CD8-positive, alpha-beta memory T cell (primary cell): ENCODE results near the gene SPRYD7. TPM values are rescaled to one million over a fixed set of nuclear protein-coding genes. Genes with fewer than 3 reads are reported as not detected.
"Not testable (repeated sequence)": the region's sequence is repeated elsewhere in the genome, so short reads cannot be mapped to it uniquely, and the experiment has no call there.

Experiments used
- CTCF ChIA-PET: fragments of 350-600 bp; sonication (Branson Sonifier 250); formaldehyde crosslinking; loops from one replicate; lab custom pipeline; 2021; ENCODE audit warnings: antibody characterized with exemption; lab: Charles Lee
- POLR2A ChIA-PET: fragments of 350-600 bp; sonication (Branson Sonifier 250); formaldehyde crosslinking; loops from one replicate; lab custom pipeline; 2021; ENCODE audit warnings: antibody characterized with exemption; lab: Charles Lee
- DNase-seq, 5 donors: peaks; one replicate each; pipeline versions ENCODE4 v3.0.0 to v3.0.0-alpha.2; 2020 to 2022; ENCODE audit warnings: mixed read lengths in 1 of 5
- H3K27ac ChIP-seq: one replicate; pipeline ENCODE4 v1.7.0; 2013; ENCODE audit warnings: low read depth, mild to moderate bottlenecking, low read length, moderate library complexity
- H3K27me3 ChIP-seq: 2 replicates; pipeline ENCODE4 v1.7.0; 2013; ENCODE audit warnings: low read length, mild to moderate bottlenecking; ENCODE audit not compliant: insufficient read depth, poor library complexity, severe bottlenecking
- H3K36me3 ChIP-seq: 2 replicates; pipeline ENCODE4 v1.7.0; 2013; ENCODE audit warnings: mild to moderate bottlenecking, low read length, moderate library complexity; ENCODE audit not compliant: insufficient read depth
- H3K4me1 ChIP-seq: 2 replicates; pipeline ENCODE4 v1.7.0; 2013; ENCODE audit warnings: mild to moderate bottlenecking, low read length, moderate library complexity; ENCODE audit not compliant: insufficient read depth
- H3K4me3 ChIP-seq: 2 replicates; pipeline ENCODE4 v1.7.0; 2013; ENCODE audit warnings: mild to moderate bottlenecking, low read length
- H3K9me3 ChIP-seq: 2 replicates; pipeline ENCODE4 v1.7.0; 2013; ENCODE audit warnings: mild to moderate bottlenecking, low read length
- H3K27ac Mint-ChIP-seq, 8 donors: one replicate each; pipeline ENCODE4 v1.8.0; 2020 to 2021; ENCODE audit warnings: mixed read lengths in 8 of 8, mild to moderate bottlenecking in 6 of 8, inconsistent platforms in 3 of 8, moderate library complexity in 3 of 8
- H3K27me3 Mint-ChIP-seq, 2 donors: one replicate each; pipeline ENCODE4 v1.8.0; 2020 to 2021; ENCODE audit warnings: mixed read lengths in 2 of 2, mild to moderate bottlenecking in 1 of 2, moderate library complexity in 1 of 2
- H3K36me3 Mint-ChIP-seq, 3 donors: one replicate each; pipeline ENCODE4 v1.8.0; 2020 to 2021; ENCODE audit warnings: mixed read lengths in 3 of 3, inconsistent platforms in 1 of 3, mild to moderate bottlenecking in 1 of 3
- H3K4me1 Mint-ChIP-seq, 3 donors: one replicate each; pipeline ENCODE4 v1.8.0; 2020 to 2021; ENCODE audit warnings: mixed read lengths in 3 of 3, inconsistent platforms in 1 of 3, mild to moderate bottlenecking in 1 of 3
- H3K4me3 Mint-ChIP-seq, 7 donors: one replicate each; pipeline ENCODE4 v1.8.0; 2020 to 2021; ENCODE audit warnings: mixed read lengths in 7 of 7, mild to moderate bottlenecking in 6 of 7, moderate library complexity in 4 of 7, inconsistent platforms in 2 of 7
- H3K9me3 Mint-ChIP-seq, 5 donors: one replicate each; pipeline ENCODE4 v1.8.0; 2020 to 2022; ENCODE audit warnings: mixed read lengths in 5 of 5, mild to moderate bottlenecking in 3 of 5, moderate library complexity in 2 of 5, inconsistent platforms in 1 of 5
- polyA plus RNA-seq: library from polyadenylated mRNA; unstranded; fragments of 300-500 nt; fragmentation: Illumina TruSeq; gene quantifications from one replicate; pipeline ENCODE4 v1.2.3, GENCODE V29; 2021
- total RNA-seq, 2 experiments: library from RNA; stranded (reverse); gene quantifications; one replicate each; pipeline ENCODE4 v1.2.3, GENCODE V29; 2021

SPRYD7 gene
- total and polyA plus RNA-seq, 3 experiments from 2014 or later = 3.4 to 10.1 (median 8.8) TPM

- no peaks in the 10 kb centered on the region for H3K27me3 Mint-ChIP-seq
- H3K27ac Mint-ChIP-seq = peak overlapping the region in 1 of 8 donors; percentile 67
- Histone ChIP-seq H3K27ac (no peak overlapping the region), H3K36me3 (no peaks in the 10 kb centered on the region), H3K9me3 (no peaks in the 10 kb centered on the region), H3K4me1 (no peaks in the 10 kb centered on the region), H3K27me3 (no peaks in the 10 kb centered on the region), H3K4me3 (no peak overlapping the region)
- peaks cover 0 to 6% (median 0%) of the 10 kb centered on the region in 3 donors for H3K4me1 Mint-ChIP-seq
- H3K36me3 Mint-ChIP-seq = peaks cover 0 to 38% (median 4%) of the 10 kb centered on the region in 3 donors
- no peaks in the 10 kb centered on the region for H3K9me3 Mint-ChIP-seq
- ChIA-PET POLR2A (no interaction called here), CTCF (interaction anchor here (2.2 kb wide), 1 partner anchor 9 kb away, joined by 6 read pairs; the partner anchor contains the start of gene SPRYD7)
- H3K4me3 Mint-ChIP-seq = no peak overlapping the region
- no peak for DNase-seq
These were observed 8.4 kb downstream of the SPRYD7 start for GRCh38 chr13:49927755-49928154.

GRCh38 chr13:49925881-49926418 is 10.2 kb downstream of the SPRYD7 start:
- Mint-ChIP-seq H3K27ac (no peak overlapping the region), H3K9me3 (no peaks in the 10 kb centered on the region), H3K27me3 (no peaks in the 10 kb centered on the region), H3K4me3 (no peak overlapping the region), H3K4me1 (no peaks in the 10 kb centered on the region), H3K36me3 (peaks cover 4 to 51% (median 9%) of the 10 kb centered on the region in 3 donors)
- H3K4me3 ChIP-seq = no peak overlapping the region
- no peaks in the 10 kb centered on the region for H3K9me3 ChIP-seq
- no peaks in the 10 kb centered on the region for H3K36me3 ChIP-seq
- DNase-seq = no peak
- POLR2A ChIA-PET = no interaction called here
- H3K27ac ChIP-seq = no peak overlapping the region
- CTCF ChIA-PET = no interaction called here
- no peaks in the 10 kb centered on the region for H3K27me3 ChIP-seq
- no peaks in the 10 kb centered on the region for H3K4me1 ChIP-seq

GRCh38 chr13:49922301-49922700 is 13.8 kb downstream of the SPRYD7 start:
- no peaks in the 10 kb centered on the region for H3K27me3 ChIP-seq
- Mint-ChIP-seq H3K9me3 (no peaks in the 10 kb centered on the region), H3K36me3 (peaks cover 4 to 51% (median 9%) of the 10 kb centered on the region in 3 donors), H3K27me3 (no peaks in the 10 kb centered on the region), H3K4me1 (no peaks in the 10 kb centered on the region), H3K27ac (no peak overlapping the region), H3K4me3 (no peak overlapping the region)
- H3K4me1 ChIP-seq = no peaks in the 10 kb centered on the region
- ChIA-PET CTCF (interaction anchor here (2.4 kb wide), 1 partner anchor 14 kb away, joined by 5 read pairs; the partner anchor contains the start of gene SPRYD7), POLR2A (no interaction called here)
- H3K36me3 ChIP-seq = no peaks in the 10 kb centered on the region
- DNase-seq = no peak
- H3K4me3 ChIP-seq = no peak overlapping the region
- no peaks in the 10 kb centered on the region for H3K9me3 ChIP-seq
- H3K27ac ChIP-seq = no peak overlapping the region

GRCh38 chr13:49920969-49921368 is 15.2 kb downstream of the SPRYD7 start:
- H3K4me1 Mint-ChIP-seq, H3K27me3 Mint-ChIP-seq, H3K9me3 Mint-ChIP-seq, H3K4me1 ChIP-seq, H3K4me3 ChIP-seq, H3K27me3 ChIP-seq, H3K27ac ChIP-seq, H3K4me3 Mint-ChIP-seq, DNase-seq, POLR2A ChIA-PET, H3K36me3 ChIP-seq, H3K9me3 ChIP-seq: not testable (repeated sequence)
- Mint-ChIP-seq H3K36me3 (peaks cover 10 to 52% (median 12%) of the 10 kb centered on the region in 3 donors), H3K27ac (peak overlapping the region in 1 of 8 donors; percentile 35)
- CTCF ChIA-PET = interaction anchor here (2.4 kb wide), 1 partner anchor 15 kb away, joined by 5 read pairs; the partner anchor contains the start of gene SPRYD7

GRCh38 chr13:49918106-49918505 is 18.0 kb downstream of the SPRYD7 start:
- H3K9me3 Mint-ChIP-seq, H3K9me3 ChIP-seq, DNase-seq, H3K4me1 ChIP-seq, H3K27ac ChIP-seq, POLR2A ChIA-PET, H3K4me1 Mint-ChIP-seq, H3K27me3 ChIP-seq, H3K4me3 Mint-ChIP-seq, H3K27ac Mint-ChIP-seq, H3K36me3 ChIP-seq, H3K4me3 ChIP-seq, H3K27me3 Mint-ChIP-seq, CTCF ChIA-PET: not testable (repeated sequence)
- peaks cover 17 to 51% (median 20%) of the 10 kb centered on the region in 3 donors for H3K36me3 Mint-ChIP-seq

GRCh38 chr13:49914947-49915346 is 21.2 kb downstream of the SPRYD7 start:
- Mint-ChIP-seq H3K27me3 (no peaks in the 10 kb centered on the region), H3K9me3 (no peaks in the 10 kb centered on the region), H3K4me3 (no peak overlapping the region), H3K36me3 (peaks cover 12 to 40% (median 20%) of the 10 kb centered on the region in 3 donors), H3K4me1 (no peaks in the 10 kb centered on the region), H3K27ac (no peak overlapping the region)
- no peak overlapping the region for H3K27ac ChIP-seq
- no peaks in the 10 kb centered on the region for H3K27me3 ChIP-seq
- ChIA-PET CTCF (no interaction called here), POLR2A (no interaction called here)
- DNase-seq = no peak
- H3K4me3 ChIP-seq = no peak overlapping the region
- no peaks in the 10 kb centered on the region for H3K36me3 ChIP-seq
- no peaks in the 10 kb centered on the region for H3K4me1 ChIP-seq
- H3K9me3 ChIP-seq = no peaks in the 10 kb centered on the region

- no peak overlapping the region for H3K27ac ChIP-seq
- H3K27ac Mint-ChIP-seq = no peak overlapping the region
- no peaks in the 10 kb centered on the region for H3K4me1 Mint-ChIP-seq
- H3K4me3 ChIP-seq = no peak overlapping the region
- ChIA-PET CTCF (interaction anchor here (0.9 kb wide), 1 partner anchor 1003 kb away, joined by 3 read pairs; no protein-coding TSS in a partner anchor), POLR2A (no interaction called here)
- H3K9me3 ChIP-seq = no peaks in the 10 kb centered on the region
- no peaks in the 10 kb centered on the region for H3K27me3 ChIP-seq
- no peaks in the 10 kb centered on the region for H3K27me3 Mint-ChIP-seq
- H3K9me3 Mint-ChIP-seq = no peaks in the 10 kb centered on the region
- peaks cover 0 to 8% (median 4%) of the 10 kb centered on the region in 3 donors for H3K36me3 Mint-ChIP-seq
- H3K36me3 ChIP-seq = no peaks in the 10 kb centered on the region
- H3K4me1 ChIP-seq = no peaks in the 10 kb centered on the region
- H3K4me3 Mint-ChIP-seq = no peak overlapping the region
- no peak for DNase-seq
These were observed 27.5 kb downstream of the SPRYD7 start for GRCh38 chr13:49908637-49909036.

GRCh38 chr13:49904729-49905456 is 31.2 kb downstream of the SPRYD7 start:
- ChIA-PET POLR2A (no interaction called here), CTCF (no interaction called here)
- Histone ChIP-seq H3K4me3 (no peak overlapping the region), H3K36me3 (no peaks in the 10 kb centered on the region), H3K9me3 (no peaks in the 10 kb centered on the region), H3K4me1 (no peaks in the 10 kb centered on the region), H3K27me3 (no peaks in the 10 kb centered on the region), H3K27ac (no peak overlapping the region)
- Mint-ChIP-seq H3K4me1 (no peaks in the 10 kb centered on the region), H3K27ac (peak overlapping the region in 1 of 8 donors; percentile 81), H3K4me3 (no peak overlapping the region), H3K36me3 (no peaks in the 10 kb centered on the region), H3K27me3 (peaks cover 0 to 7% of the 10 kb centered on the region in 2 donors), H3K9me3 (no peaks in the 10 kb centered on the region)
- DNase-seq = no peak
